ENCODE results near the gene TMCC3. TPM values are rescaled to one million over a fixed set of nuclear protein-coding genes. Genes with fewer than 3 reads are reported as not detected.

Gene TMCC3
- total and polyA plus RNA-seq, 2 experiments from 2014 or later = 1.4 to 3.6 TPM

- H3K27ac ChIP-seq (ENCODE audit: low read depth) = no peak overlapping the region
- no peak overlapping the region for H3K4me3 ChIP-seq
- no peaks in the 10 kb centered on the region for H3K36me3 ChIP-seq (ENCODE audit: insufficient read depth)
- DNase-seq (ENCODE audit: low spot score) = no peak
- Mint-ChIP-seq H3K36me3 (ENCODE audit: low read depth) (no peaks in the 10 kb centered on the region), H3K9me3 (no peaks in the 10 kb centered on the region), H3K27me3 (ENCODE audit: insufficient read depth, low read depth, poor library complexity) (peaks cover 5% of the 10 kb centered on the region), H3K4me1 (peaks cover 20% of the 10 kb centered on the region), H3K4me3 (no peak overlapping the region), H3K27ac (no peak overlapping the region)
- no peak overlapping the region for H3K4me2 ChIP-seq
- peaks cover 5% of the 10 kb centered on the region for H3K4me1 ChIP-seq (ENCODE audit: insufficient read depth)
- no peaks in the 10 kb centered on the region for H3K79me2 ChIP-seq (replicated peaks; ENCODE audit: insufficient read depth)
- H2AFZ ChIP-seq = no peak overlapping the region
- H3K27me3 ChIP-seq (ENCODE audit: insufficient read depth) = no peaks in the 10 kb centered on the region
- H3K9me2 ChIP-seq (ENCODE audit: insufficient read depth) = 0 out of 2 replicates have a peak, but pooled peaks cover 4% of the 10 kb centered on the region
- H4K20me1 ChIP-seq (replicated peaks; ENCODE audit: insufficient read depth) = no peaks in the 10 kb centered on the region
- no peak for TF ChIP-seq ZNF462 (CRISPR knock-in tag; IDR thresholded peaks at IDR 0.05)
- no peak for TF ChIP-seq POLR2AphosphoS5 (IDR thresholded peaks at IDR 0.05; ENCODE audit: low read depth)
- no peak for TF ChIP-seq ZNF331 (CRISPR knock-in tag; IDR thresholded peaks at IDR 0.05; ENCODE audit: low read depth)
- TF ChIP-seq CTCF (conservative IDR thresholded peaks at IDR 0.05; ENCODE audit: low read depth in 2 of 2) = no peak
- TF ChIP-seq REST (IDR thresholded peaks at IDR 0.05; ENCODE audit: unreplicated experiment) = no peak
- no peaks in the 10 kb centered on the region for H3F3A ChIP-seq (replicated peaks; ENCODE audit: low read depth)
- ATAC-seq = no peak
Observed at GRCh38 chr12:94558612-94559011, 91.7 kb downstream of the TMCC3 start.

Measured in GM23338 (cell line).